NCI-H526 treated with DMSO at 0.1 percent for 48 hours (cell line): ENCODE measurements around the gene FOXO4.

Experiments
- DNase-seq: peaks from one replicate; lab custom pipeline; 2025; lab: John Stamatoyannopoulos, UW

The FOXO4 gene

GRCh38 chrX:71143508-71143907 is 47.9 kb downstream of the FOXO4 start:
- DNase-seq = no peak

- DNase-seq = no peak
Measured at GRCh38 chrX:71144651-71145050, 49.0 kb downstream of the FOXO4 start, which contains the start of gene NLGN3. NLGN3 (plus strand) TSS chrX:71144841; CDS start chrX:71147750, 2,909 bp downstream.

- no peak for DNase-seq
Measured at GRCh38 chrX:71147496-71148277, 52.0 kb downstream of the FOXO4 start.

- no peak for DNase-seq
Measured at GRCh38 chrX:71148278-71148663, 52.6 kb downstream of the FOXO4 start.

GRCh38 chrX:71151366-71151765 is 55.7 kb downstream of the FOXO4 start:
- DNase-seq = no peak
